ENCODE data around the gene CYTH3.
"Not testable (repeated sequence)": the region's sequence is repeated elsewhere in the genome, so short reads cannot be mapped to it uniquely, and the experiment has no call there.

CYTH3 gene

DNA sequence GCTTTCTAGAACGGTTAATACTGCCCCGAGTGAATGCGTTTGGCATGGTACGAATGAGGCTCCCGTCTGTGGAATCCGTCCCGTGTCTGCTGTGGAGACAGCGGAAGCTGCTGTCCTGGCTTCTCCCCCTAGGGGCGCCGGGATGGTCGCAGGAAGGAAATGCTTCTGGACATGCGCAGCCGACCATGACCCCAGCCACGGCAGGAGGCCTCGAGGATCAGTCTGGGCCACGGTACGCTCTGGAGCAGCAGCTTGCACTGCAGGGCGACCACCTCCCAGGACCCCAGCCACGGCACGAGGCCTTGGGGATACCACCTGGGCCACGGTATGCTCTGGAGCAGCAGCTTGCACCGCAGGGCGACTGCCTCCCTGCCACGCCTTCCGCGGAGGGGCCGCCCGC, 107.9 kb downstream of the CYTH3 start:
- DNase-seq = no peak

DNA sequence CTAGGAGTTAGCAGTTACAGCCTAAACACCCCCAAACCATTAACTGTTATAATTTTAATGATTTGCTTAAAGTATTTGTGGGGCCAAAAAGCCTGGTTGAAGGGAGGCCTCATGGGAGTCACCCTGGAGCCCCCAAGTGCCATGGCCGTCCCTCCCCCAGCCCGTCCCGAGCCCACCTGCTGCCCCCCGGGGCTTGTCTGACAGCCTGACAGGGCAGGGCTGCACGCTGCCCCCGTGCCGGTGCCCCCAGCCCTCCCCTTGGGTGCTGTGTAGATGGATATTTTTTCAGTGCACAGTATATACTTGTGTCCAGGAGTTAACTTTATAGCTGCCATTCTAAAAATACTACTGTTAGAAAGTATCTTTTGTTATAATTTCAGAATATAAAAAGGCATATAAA, 108.4 kb downstream of the CYTH3 start:
- no peak for DNase-seq

DNA sequence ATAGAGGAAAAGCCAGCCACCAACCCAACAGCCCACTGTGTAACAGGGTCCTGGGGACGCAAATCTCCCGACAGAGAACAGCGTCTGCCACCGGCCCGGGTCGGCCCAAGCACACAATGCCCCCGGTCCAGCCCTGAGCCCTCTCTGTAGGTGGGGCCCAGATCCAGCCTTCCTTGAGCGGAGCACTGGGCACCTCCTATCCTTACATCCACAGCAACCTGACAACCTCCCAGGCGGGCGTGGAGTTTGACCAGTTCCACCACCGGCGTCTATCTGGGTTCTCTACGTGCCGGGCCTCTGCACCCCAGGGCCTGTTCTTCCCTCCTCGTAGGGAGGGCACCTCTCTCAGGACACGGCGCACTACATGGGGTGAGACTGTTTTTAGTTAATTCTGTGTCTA, 109.0 kb downstream of the CYTH3 start:
- no peak for DNase-seq

DNA sequence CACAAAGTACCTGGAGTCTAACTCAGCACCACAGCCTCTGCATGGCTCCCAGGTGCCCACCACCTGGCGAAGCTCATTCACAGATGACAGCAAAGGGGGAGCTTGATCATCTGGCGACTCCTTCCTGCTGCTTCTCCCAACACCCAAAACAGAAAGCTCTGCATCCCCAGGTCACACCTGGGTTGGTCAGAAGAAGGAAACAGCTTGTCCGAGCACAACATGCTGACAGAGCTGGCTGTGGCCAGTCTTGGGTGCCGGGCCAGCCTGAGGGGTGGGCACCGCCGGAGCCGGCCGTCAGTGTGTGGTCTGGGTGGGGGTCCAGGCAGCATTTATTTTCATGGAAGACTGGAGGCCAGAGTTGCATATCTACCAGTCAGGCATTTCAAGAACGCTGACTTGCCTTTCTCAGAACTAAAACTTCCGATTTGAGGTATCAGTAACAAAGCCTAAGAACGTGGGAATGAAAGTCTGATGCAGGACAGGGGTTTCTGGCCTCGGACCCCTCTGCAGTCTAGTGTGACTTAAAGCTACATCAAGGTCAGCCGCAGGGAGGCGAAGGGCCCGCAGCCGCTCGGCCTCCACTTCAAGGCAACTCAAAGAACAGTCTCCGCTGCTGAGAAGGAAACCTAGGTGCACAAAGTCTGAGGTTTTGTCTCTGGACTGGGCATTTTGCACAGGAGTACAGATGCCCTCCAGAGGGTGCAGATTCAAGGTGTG, 109.6 kb downstream of the CYTH3 start:
- DNase-seq = no peak

DNA sequence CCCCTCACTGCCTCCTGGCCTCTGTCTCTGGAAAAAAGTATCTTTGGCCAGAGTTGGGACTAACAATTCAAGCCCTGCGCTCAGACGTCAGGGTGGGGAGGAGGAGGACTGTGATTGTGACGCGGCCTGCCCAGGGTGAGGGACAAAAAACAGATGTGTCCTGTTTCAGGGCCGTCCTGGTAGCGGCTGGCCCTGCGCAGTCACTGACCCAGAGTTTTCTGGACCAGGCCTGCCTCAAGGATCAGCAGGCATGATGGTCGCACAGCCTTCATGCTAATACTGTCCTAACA, 110.1 kb downstream of the CYTH3 start:
- DNase-seq = no peak

DNA sequence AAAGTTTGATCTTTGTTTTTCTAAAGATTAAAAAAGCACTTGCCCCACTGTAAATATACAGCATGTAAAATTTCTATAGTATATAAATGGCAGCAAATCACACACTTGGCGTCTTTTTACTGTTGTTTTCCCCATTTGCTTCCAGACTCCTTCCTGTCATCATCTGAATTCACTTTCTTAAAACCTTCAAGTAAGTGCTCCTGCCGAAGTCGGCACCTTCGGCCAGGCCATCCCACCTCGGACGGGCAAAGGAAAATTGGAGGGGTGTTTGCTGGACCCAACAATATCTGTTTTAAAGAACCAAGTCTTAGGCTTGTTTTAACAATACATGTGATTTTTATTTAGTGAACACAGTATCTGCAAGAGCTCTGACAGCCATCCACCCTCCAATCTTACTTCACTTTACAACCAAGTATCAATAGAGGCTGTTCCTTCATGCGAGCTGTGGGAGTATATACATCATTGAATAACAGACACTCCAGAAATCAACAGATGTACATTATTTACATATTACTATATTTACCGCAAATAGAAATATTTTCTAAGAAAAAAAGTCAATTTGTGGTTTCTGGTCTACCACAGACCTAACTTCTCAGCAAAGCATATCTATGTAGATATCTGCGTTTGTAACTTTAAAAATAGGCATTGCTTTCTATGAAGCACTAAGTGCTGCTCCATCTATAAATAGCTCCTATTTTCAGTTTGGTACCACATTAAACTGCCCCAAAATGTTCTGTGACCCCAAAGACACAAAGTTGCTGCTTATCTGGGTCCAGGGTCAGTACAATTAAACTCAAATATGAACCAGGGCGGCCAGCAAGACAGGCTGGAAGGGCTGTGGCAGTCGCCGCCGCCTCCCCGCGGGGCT, 110.7 kb downstream of the CYTH3 start:
- no peak for DNase-seq

DNA sequence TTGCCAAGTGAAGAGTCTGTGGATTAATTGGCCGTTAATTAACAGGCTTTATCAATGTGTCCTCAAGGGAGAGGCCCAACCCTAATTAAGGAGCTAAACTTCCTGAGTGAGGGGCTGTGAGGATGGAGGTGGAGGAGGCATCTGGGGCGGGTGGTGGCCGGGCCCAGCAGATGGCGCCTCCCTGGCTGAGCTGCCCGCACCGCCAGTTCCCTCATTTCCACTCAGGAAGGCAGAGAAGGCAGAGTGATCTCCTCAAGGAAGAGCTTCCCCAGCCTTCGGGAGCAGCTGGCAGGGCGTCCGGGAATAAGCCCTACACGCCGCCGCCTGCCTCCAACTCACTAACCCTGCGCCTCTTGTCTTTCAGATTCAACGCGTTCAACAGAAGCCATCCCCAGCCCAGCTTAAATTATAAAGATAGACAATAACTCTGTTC, 112.2 kb downstream of the CYTH3 start:
- DNase-seq = no peak

DNA sequence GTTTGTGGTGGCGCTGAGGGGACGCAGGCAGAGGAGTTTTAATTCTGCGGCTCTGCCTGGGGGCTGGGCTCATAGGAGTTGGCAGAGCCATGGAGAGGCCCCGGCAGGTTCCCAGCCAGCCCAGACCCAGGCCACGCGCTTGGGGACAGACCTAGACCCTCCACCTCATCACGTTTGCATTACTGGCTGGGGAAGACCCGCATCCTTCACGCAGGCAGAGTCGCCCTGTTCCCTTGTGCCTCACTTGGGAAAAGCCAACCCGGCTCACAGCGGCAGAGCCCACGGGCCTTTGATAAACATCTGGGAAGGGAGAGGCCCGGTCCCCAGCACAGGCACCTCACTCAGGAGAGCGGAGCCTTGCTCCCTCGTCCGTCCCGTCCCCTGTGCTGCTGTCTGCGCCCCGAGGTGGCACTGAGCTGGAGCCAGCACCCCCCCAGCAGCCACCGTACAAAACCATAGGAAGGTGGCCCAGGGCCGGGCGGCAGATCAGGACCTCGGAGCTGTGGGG, 112.8 kb downstream of the CYTH3 start:
- no peak for DNase-seq

DNA sequence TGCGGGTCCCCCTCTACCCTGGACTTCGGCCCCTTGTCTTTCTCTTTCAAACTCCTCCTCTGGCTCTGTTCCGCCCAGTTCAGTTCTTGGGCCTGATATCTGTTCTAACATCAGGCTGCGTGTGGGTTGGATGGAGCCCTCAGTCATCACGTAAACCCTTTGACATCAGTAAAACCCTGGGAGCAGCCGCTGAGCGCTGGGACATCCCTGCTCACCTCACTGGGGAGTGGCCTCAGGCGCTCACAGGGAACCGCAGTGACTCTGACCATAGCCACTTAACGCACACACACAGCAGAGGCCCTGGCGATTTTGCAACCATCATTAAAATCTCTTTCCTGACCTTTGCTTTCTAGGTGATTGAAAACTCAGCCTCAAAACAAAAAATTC, 113.3 kb downstream of the CYTH3 start:
- no peak for DNase-seq

DNA sequence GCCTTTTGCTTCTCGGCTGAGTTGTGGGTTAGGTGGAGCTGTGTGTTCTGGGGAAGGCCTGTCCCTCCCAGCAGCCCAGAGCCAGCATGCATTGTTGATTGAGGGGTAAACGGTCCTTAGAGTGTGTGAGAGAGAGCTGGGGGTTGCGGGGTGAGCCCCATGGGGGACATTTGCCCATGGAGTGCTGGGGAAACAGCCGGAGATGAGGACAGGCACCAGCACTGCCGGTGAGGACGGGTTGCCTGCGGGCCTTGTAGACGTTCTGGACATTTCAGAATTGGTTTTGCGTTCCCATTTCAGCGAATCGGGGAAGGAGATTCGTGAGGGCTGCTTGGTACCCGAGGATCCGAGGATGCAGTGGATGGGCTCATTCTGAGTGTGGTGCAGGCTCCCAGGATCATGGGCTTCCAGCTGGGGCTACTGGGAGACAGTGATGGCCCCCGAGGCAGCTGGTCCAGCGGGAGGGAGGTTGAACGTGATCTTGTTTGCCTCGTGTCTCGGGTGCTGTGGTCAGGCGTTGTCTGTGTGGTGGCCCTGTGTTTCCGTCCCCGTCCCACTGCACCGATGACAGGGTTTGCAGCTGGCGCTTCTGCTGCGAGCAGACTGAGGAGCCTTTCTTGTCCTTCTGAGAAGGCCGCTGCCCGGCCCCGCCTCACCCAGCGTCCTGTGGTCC, 113.9 kb downstream of the CYTH3 start:
- DNase-seq = no peak

DNA sequence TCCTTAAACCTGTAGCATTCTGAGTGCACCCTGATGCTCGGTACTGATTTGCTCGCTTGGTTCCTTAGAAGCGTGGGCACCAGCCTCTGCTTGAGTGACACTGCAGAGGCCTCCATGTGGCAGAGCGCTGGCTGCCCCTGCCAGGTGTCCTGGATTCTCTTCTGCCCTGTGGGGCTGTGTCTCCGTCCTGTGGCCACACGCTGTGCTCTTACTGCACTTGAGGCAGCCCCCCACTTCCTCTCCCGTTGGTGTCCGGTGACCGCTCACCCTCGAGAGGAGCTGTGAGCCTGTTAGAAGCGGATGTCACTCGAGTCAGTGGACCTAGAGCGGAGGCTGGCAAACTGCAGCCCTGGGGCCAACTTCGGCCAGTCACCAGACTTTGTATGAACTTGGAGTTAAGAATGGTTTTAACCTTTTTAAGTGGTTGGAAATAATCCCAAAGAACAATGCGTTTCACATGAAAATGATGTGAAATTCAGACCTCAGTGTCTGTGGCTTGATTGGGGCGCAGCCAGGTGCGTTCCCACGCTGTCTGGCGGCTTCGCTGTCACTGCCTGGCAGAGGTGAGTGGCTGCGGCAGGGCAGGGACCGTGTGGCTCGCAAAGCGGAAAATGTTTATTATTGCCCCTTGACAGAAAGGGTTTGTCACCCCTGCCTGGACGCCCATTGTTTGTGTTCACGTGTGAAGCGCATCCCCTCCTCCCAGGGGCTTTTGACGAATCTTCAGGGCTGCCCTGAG, 114.6 kb downstream of the CYTH3 start:
- DNase-seq = no peak

DNA sequence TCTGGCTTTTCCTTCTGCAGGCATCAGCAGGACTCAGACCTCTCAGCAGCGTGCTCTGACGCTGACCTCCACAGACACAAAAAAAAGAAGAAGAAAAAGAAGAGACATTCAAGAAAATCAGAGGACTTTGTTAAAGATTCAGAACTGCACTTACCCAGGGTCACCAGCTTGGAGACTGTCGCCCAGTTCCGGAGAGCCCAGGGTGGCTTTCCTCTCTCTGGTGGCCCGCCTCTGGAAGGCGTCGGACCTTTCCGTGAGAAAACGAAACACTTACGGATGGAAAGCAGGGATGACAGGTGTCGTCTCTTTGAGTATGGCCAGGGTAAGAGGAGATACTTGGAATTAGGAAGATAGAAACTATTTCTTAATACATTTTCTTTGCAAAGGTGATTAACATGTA, 115.7 kb downstream of the CYTH3 start:
- DNase-seq = no peak

DNA sequence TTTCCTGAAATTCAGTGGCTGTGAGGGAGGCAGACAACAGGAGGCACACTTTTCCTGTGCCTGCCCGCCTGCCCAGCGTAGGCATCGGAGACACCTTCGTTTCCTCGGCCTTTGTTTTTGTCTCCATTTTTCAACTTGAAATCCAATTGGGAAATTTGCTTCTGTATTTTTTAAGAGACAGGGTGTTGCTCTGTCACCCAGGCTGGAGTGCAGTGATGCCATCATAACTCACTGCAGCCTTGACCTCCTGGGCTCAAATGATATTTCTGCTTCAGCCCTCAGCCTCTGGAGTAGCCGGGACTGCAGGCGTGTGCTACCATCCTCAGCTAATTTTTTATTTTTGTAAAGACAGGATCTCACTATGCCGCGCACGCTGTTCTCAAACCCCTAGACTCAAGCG, 116.8 kb downstream of the CYTH3 start:
- no peak for DNase-seq

DNA sequence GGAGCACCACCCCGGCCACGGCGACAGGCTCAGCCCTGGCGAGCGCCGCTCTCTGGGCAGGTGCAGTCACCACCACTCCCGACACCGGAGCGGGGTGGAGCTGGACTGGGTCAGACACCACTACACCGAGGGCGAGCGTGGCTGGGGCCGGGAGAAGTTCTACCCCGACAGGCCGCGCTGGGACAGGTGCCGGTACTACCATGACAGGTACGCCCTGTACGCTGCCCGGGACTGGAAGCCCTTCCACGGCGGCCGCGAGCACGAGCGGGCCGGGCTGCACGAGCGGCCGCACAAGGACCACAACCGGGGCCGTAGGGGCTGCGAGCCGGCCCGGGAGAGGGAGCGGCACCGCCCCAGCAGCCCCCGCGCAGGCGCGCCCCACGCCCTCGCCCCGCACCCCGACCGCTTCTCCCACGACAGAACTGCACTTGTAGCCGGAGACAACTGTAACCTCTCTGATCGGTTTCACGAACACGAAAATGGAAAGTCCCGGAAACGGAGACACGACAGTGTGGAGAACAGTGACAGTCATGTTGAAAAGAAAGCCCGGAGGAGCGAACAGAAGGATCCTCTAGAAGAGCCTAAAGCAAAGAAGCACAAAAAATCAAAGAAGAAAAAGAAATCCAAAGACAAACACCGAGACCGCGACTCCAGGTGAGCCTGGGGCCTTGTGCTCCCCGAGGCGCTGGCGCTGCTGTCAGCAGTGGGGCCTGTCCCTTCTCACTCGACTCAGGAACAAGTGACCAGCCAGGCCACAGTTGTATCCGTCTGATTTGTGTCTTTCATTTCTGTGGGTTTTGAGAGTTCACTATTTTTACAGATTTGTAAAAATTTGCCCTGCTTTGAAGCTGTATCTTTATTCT, 117.7 kb downstream of the CYTH3 start:
- DNase-seq = no peak

DNA sequence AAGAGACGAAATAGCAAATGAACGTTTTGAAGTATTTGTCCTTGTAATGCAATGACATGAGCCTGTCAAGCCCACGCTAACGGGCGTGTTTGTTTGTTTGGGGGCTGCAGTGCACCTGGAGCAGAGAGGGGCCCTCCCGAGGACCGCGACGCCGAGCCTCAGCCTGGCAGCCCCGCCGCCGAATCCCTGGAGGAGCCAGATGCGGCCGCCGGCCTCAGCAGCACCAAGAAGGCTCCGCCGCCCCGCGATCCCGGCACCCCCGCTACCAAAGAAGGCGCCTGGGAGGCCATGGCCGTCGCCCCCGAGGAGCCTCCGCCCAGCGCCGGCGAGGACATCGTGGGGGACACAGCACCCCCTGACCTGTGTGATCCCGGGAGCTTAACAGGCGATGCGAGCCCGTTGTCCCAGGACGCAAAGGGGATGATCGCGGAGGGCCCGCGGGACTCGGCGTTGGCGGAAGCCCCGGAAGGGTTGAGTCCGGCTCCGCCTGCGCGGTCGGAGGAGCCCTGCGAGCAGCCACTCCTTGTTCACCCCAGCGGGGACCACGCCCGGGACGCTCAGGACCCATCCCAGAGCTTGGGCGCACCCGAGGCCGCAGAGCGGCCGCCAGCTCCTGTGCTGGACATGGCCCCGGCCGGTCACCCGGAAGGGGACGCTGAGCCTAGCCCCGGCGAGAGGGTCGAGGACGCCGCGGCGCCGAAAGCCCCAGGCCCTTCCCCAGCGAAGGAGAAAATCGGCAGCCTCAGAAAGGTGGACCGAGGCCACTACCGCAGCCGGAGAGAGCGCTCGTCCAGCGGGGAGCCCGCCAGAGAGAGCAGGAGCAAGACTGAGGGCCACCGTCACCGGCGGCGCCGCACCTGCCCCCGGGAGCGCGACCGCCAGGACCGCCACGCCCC, 118.5 kb downstream of the CYTH3 start:
- no peak for DNase-seq

DNA sequence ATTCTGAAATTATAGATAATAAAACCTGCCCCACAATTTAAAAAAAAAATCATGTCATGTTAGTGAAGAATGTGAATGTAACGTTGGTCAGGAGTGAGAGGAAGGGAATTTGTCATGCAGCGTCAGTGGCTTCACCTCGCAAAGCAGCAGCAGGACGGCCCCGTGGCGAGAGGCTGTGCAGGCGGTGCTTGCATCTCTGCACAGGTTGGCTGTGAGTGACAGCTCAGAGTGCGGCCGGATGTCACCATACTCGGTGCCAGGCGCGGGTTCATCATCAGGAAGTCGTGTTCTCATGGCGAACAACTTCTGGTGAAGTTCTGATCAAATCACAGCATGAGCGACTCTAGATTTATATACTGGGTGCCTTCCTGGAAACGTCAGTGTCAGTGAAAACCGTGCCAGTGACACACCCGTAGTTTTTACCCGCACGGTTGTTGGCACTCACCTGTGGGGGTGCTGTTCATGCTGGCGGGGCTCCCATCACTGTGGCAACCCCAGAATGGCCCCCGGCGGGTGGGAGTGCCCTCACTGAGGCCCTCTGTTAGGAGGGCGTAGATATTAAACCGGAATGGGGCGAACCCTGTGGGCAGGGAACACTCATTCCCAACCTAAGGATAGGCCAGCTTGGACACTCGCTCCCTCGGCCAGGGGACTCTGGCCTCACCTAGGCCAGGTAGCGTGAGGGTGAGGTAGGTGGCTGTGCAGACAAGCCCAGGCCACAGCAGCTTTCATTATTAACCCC, 120.3 kb downstream of the CYTH3 start:
- DNase-seq = no peak

DNA sequence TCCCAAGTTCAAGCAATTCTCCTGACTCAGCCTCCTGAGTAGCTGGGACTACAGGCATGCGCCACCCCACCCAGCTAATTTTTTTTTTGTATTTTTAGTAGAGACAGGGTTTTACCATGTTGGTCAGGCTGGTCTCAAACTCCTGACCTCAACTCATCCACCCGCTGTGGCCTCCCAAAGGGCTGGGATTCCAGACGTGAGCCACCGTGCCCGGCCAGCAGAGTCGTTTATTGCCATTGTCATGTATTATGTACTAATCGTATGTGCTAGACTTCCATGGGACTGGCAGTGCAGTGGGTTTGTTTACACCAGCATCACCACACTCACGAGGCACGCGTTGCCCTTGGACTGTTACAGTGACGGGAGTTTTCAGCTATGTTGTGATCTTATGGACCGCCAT, 120.9 kb downstream of the CYTH3 start:
- DNase-seq = not testable (repeated sequence)

DNA sequence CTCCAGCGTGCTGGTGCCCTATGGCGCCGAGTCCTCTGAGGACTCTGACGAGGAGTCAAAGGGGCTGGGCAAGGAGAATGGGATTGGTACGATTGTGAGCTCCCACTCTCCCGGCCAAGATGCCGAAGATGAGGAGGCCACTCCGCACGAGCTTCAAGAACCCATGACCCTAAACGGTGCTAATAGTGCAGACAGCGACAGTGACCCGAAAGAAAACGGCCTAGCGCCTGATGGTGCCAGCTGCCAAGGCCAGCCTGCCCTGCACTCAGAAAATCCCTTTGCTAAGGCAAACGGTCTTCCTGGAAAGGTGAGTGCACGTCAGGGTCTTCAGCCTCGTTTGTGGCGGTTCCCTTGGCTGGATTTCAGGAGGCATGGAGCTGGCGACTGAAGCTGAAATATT, 122.4 kb downstream of the CYTH3 start:
- DNase-seq = no peak

DNA sequence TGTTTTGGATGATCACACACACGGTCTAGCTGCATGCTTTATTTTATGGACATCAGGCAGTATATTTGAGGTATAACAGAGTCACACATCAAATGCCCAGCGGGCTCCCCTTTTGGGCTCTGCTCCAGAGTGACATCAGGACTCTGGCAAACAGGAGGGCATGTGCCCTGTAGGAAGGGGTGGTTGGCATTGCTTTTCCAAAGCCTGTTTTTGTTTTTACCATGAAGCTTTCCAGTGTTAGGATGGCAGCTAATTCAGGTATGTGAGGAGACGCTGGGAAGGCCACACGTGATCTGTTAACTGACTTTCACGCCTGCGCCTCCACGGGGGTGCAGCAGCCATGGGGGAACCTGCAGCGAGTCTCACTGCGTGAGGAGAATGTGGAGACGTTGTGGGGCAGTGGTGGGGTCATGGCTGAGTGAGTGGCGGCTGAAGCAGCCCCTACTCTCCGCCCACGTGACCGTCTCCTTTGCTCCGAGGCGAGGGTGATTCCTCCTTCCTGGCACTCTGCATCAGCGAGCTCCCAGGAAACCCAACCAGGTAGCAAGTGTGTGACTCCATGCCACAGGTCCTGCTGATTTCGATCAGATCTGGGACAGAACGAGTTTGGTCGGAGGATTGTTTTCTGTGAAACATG, 123.6 kb downstream of the CYTH3 start:
- DNase-seq = no peak

DNA sequence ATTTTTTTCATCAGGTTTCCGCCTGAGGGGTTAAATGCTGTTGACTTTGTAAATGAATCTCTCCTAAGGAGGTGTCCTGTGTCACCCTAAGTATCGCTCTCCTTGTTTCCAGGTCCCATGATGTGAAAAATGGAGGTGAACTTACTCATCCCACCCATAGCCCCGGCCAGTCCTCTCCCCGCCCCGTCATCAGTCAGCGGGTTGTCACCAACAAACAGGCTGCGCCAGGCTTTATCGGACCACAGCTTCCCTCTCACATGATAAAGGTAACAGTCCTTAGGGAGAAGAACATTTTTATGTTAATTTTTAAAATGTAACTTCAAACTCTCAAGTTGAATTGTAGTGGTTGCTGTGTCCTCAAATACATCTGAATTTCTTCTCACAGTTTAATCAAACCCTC, 124.8 kb downstream of the CYTH3 start:
- DNase-seq = no peak

All from NCI-H1092 (cell line).